ENCODE results near the gene MRPL18. TPM values are rescaled to one million over a fixed set of nuclear protein-coding genes. Genes with fewer than 3 reads are reported as not detected.
A peak's percentile ranks its signal among the peaks of the same experiment; 100 is the strongest.

MRPL18 gene
- 79.0 and 88.4 TPM in 2 replicates for total RNA-seq

GRCh38 chr6:159790149-159790955, at the start of gene MRPL18:
Gene MRPL18, plus strand, starts transcription at chr6:159790467. Its CDS starts 121 bp downstream, at chr6:159790588.

GRCh38 chr6:159761873-159762680, 28.2 kb upstream of the MRPL18 start, which contains the start of gene ACAT2:
Gene ACAT2, plus strand, starts transcription at chr6:159762045. Its CDS starts 43 bp downstream, at chr6:159762088.

DNA sequence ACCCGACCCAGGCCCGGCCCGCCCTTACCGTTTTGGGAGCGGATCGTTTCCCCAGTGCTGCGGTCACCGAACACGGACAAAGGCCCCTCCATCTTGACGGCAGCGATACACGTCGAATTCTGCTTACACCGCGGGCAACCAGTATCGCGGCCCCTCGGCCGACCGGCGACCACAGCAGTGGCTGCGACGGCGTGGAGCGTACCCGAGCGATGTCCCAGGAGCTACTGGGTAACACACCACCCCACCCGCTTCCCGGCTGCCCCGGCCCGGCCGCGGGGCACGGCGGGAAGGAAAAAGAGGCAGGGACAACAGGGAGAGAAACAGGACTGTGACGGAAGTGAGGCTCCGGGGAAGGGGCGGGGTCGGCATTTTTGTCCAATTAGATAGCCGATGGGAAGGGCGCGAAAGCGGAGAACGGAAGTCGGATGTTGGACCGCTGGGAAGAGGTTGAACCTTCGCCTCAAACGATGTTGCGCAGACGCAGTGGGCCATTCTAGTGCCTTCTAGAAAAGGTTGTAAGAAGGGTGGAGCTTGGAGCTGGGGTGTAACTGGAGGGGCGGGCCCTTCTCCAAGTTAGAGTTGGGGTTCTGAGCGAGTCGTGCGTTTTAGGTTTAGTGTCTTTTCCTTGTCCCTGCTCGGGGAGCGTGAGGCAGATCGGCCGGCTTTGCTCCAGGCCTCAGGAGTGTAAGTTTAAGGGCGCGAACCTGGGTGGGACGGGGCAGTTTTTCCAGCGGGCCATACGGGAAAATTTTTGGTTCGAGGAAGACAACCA, 704 bp upstream of the MRPL18 start, which contains the start of gene TCP1:
Gene TCP1 (minus strand): TSS at position 226 of the 772 bp plus-strand sequence. CDS start 134 bp downstream, at position 92.

DNA sequence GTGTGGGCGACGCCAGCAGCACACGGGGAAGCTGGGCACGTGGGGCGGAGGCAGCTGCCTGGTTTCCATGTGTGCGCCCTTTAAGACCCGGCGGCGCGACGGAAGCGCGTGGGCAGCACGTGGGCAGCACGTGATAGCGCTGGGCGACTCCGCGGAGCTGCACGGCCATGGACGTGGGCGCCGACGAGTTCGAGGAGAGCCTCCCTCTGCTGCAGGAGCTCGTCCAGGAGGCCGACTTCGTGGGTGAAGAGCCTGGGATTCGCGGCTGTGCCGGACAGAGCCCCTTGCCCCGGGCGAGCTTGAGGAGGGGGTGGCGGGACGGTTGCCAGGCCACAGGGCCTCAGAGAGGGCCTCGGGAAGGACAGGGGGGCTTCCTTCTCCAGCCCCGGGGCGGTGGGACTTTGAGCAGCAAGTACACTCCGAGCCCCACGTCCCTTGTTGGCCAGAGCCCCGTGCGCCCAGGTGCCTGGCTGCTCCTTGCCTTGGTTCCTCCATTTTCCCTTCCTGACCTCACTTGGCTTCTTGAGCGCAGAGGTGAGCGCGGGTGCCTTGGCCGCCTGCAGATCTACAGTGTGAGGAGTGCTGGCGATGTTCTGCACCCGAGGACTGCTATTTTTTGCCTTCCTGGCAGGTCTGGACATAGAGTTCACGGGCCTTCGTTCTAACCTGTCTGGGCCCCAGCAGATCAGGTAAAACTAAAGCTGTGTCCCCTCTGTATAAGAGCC, 10.0 kb downstream of the MRPL18 start, which contains the start of gene PNLDC1:
Gene PNLDC1 (plus strand): TSS at position 136 of the 725 bp plus-strand sequence. CDS start 32 bp downstream, at position 168.

Small RNAs within 50 kb of the gene (small RNA-seq; reads per million reads assigned to genes)
- gene SNORA20 (618 reads per million, percentile 99 among the genes with 10 or more reads in this experiment), gene SNORA29 (not detected)

Other genes with a start within 250 kb of the MRPL18 start
- gene SOD2, start 97.2 kb upstream of the MRPL18 start, total RNA-seq = 189 and 468 TPM in 2 replicates
- 100 and 109 TPM in 2 replicates for gene WTAP, start 63.0 kb upstream of the MRPL18 start, total RNA-seq
- gene ACAT2, start 28.4 kb upstream of the MRPL18 start, total RNA-seq = 90.8 and 130 TPM in 2 replicates
- 253 and 314 TPM in 2 replicates for gene TCP1, start 865 bp upstream of the MRPL18 start, total RNA-seq
- 0.73 TPM in 1 of 2 replicates, not detected in the other for gene PNLDC1, start 9.8 kb downstream of the MRPL18 start, total RNA-seq
- gene MAS1, start 100.5 kb downstream of the MRPL18 start, total RNA-seq = not detected in 2 replicates
- 108 and 148 TPM in 2 replicates for gene IGF2R, start 178.6 kb downstream of the MRPL18 start, total RNA-seq

Data from subcutaneous preadipocyte (primary cell).